Activated naive CD4-positive, alpha-beta T cell treated with anti-CD3 and anti-CD28 coated beads for 36 hours (primary cell): ENCODE results near the gene ITGA4. TPM values are rescaled to one million over a fixed set of nuclear protein-coding genes. Genes with fewer than 3 reads are reported as not detected.

Source experiments
- total RNA-seq, 2 experiments: library from RNA; stranded (reverse); gene quantifications; one replicate each; pipeline ENCODE4 v1.2.3, GENCODE V29; 2021

ITGA4 gene
- total RNA-seq, 2 experiments from 2014 or later = 26.6 to 27.8 TPM

Other genes with a start within 250 kb of the ITGA4 start
- gene CERKL, start 199.7 kb downstream of the ITGA4 start, total RNA-seq = under 1 TPM in 1 of 2 experiments, not detected in 1; 0.14 TPM
- gene NEUROD1, start 223.1 kb downstream of the ITGA4 start, total RNA-seq = not detected